GM19395 (cell line): ENCODE measurements around the gene IRF9.
"Not testable (repeated sequence)": the region's sequence is repeated elsewhere in the genome, so short reads cannot be mapped to it uniquely, and the experiment has no call there.

Experiments used
- ATAC-seq: cut with Tn5 transposase; IDR thresholded peaks from one replicate; pipeline ENCODE4 v1.9.1; 2021; ENCODE audit warnings: mild to moderate bottlenecking, moderate library complexity; ENCODE audit not compliant: unreplicated experiment

Gene IRF9

GRCh38 chr14:24190416-24190815, 29.4 kb downstream of the IRF9 start:
- ATAC-seq = no peak

- ATAC-seq = no peak
Measured at GRCh38 chr14:24192933-24193332, 31.9 kb downstream of the IRF9 start.

- no peak for ATAC-seq
Measured at GRCh38 chr14:24194186-24194872, 33.3 kb downstream of the IRF9 start.

GRCh38 chr14:24194873-24195185, 33.8 kb downstream of the IRF9 start:
- ATAC-seq = no peak

GRCh38 chr14:24195186-24196070, 34.4 kb downstream of the IRF9 start, which contains the start of gene TM9SF1:
TM9SF1 (minus strand) TSS chr14:24195441; CDS start chr14:24195019, 422 bp downstream.
- ATAC-seq = peak; percentile 83

- ATAC-seq = peak; percentile 32
Measured at GRCh38 chr14:24196071-24197055, 35.3 kb downstream of the IRF9 start.

- ATAC-seq = no peak
Measured at GRCh38 chr14:24197056-24197450, 36.0 kb downstream of the IRF9 start.

GRCh38 chr14:24198814-24199524, 37.9 kb downstream of the IRF9 start:
- ATAC-seq = no peak

- ATAC-seq = not testable (repeated sequence)
Measured at GRCh38 chr14:24202538-24202937, 41.5 kb downstream of the IRF9 start.

- ATAC-seq = not testable (repeated sequence)
Measured at GRCh38 chr14:24203249-24203886, 42.3 kb downstream of the IRF9 start.

GRCh38 chr14:24204163-24205146, 43.4 kb downstream of the IRF9 start:
- ATAC-seq = no peak

- no peak for ATAC-seq
Measured at GRCh38 chr14:24206260-24207103, 45.4 kb downstream of the IRF9 start.

- no peak for ATAC-seq
Measured at GRCh38 chr14:24207104-24207551, 46.1 kb downstream of the IRF9 start.

- ATAC-seq = no peak
Measured at GRCh38 chr14:24207625-24208024, 46.6 kb downstream of the IRF9 start.

- no peak for ATAC-seq
Measured at GRCh38 chr14:24211311-24211710, 50.2 kb downstream of the IRF9 start.

GRCh38 chr14:24212924-24213865, 52.1 kb downstream of the IRF9 start, which contains the start of gene CHMP4A:
CHMP4A (minus strand) TSS chr14:24213488; CDS start chr14:24213439, 49 bp downstream.
- ATAC-seq = peak; percentile 80
